ENCODE measurements around the gene TMEM231. TPM values are rescaled to one million over a fixed set of nuclear protein-coding genes. Genes with fewer than 3 reads are reported as not detected.
"Not testable (repeated sequence)": the region's sequence is repeated elsewhere in the genome, so short reads cannot be mapped to it uniquely, and the experiment has no call there.

TMEM231 gene
- total RNA-seq, 1 donor from 2014 or later = 8.5 TPM

- DNase-seq (ENCODE audit: low spot score) = no peak
- intact Hi-C loops (cut with DNase I) = no loop called here
These were observed 20.2 kb downstream of the TMEM231 start, which contains the start of gene CHST5 for GRCh38 chr16:75535901-75536300. Gene CHST5 (minus strand): TSS chr16:75536108. CDS start chr16:75530384, 5,724 bp downstream.

- intact Hi-C loops (cut with DNase I) = no loop called here
- no peak for DNase-seq (ENCODE audit: low spot score)
These were observed 20.7 kb downstream of the TMEM231 start for GRCh38 chr16:75535211-75535843.

- intact Hi-C loops (cut with DNase I) = no loop called here
- no peak for DNase-seq (ENCODE audit: low spot score)
These were observed 21.4 kb downstream of the TMEM231 start for GRCh38 chr16:75534560-75535205.

GRCh38 chr16:75532791-75533190 is 23.3 kb downstream of the TMEM231 start:
- intact Hi-C loops (cut with DNase I) = no loop called here
- no peak for DNase-seq (ENCODE audit: low spot score)

- no peak for DNase-seq (ENCODE audit: low spot score)
- intact Hi-C loops (cut with DNase I) = no loop called here
These were observed 23.8 kb downstream of the TMEM231 start for GRCh38 chr16:75532142-75532765.

GRCh38 chr16:75529959-75530358 is 26.1 kb downstream of the TMEM231 start:
- no peak for DNase-seq (ENCODE audit: low spot score)
- intact Hi-C loops (cut with DNase I) = no loop called here

- intact Hi-C loops (cut with DNase I) = no loop called here
- no peak for DNase-seq (ENCODE audit: low spot score)
These were observed 26.8 kb downstream of the TMEM231 start for GRCh38 chr16:75529056-75529905.

GRCh38 chr16:75527825-75528299 is 28.2 kb downstream of the TMEM231 start:
- DNase-seq (ENCODE audit: low spot score) = no peak
- intact Hi-C loops (cut with DNase I) = no loop called here

- DNase-seq (ENCODE audit: low spot score) = no peak
These were observed 29.8 kb downstream of the TMEM231 start for GRCh38 chr16:75526032-75526790.

GRCh38 chr16:75519175-75519574 is 36.9 kb downstream of the TMEM231 start:
- intact Hi-C loops (cut with DNase I) = loop anchor here (5.0 kb wide), 2 partner anchors 48 to 103 kb away; partner anchors contain the start of genes ADAT1 and GABARAPL2
- DNase-seq (ENCODE audit: low spot score) = no peak

More at GRCh38 chr16:75526032-75526790, 29.8 kb downstream of the TMEM231 start:
- intact Hi-C loops (cut with DNase I) = no loop called here

- DNase-seq (ENCODE audit: low spot score) = peak; percentile 79
- intact Hi-C loops (cut with DNase I) = loop anchor here (5.0 kb wide), 2 partner anchors 51 to 106 kb away; partner anchors contain the start of genes ADAT1 and GABARAPL2
These were observed 39.7 kb downstream of the TMEM231 start for GRCh38 chr16:75516189-75516966.

GRCh38 chr16:75514296-75514695 is 41.8 kb downstream of the TMEM231 start:
- DNase-seq (ENCODE audit: low spot score) = no peak
- intact Hi-C loops (cut with DNase I) = no loop called here

GRCh38 chr16:75506574-75506973 is 49.5 kb downstream of the TMEM231 start:
- DNase-seq (ENCODE audit: low spot score) = no peak
- intact Hi-C loops (cut with DNase I) = no loop called here

- no peak for DNase-seq (ENCODE audit: low spot score)
- intact Hi-C loops (cut with DNase I) = no loop called here
These were observed 49.9 kb downstream of the TMEM231 start for GRCh38 chr16:75506107-75506506.

GRCh38 chr16:75503801-75504200 is 52.3 kb downstream of the TMEM231 start:
- intact Hi-C loops (cut with DNase I) = no loop called here
- DNase-seq (ENCODE audit: low spot score) = no peak

- DNase-seq (ENCODE audit: low spot score) = no peak
- intact Hi-C loops (cut with DNase I) = no loop called here
These were observed 53.0 kb downstream of the TMEM231 start for GRCh38 chr16:75502916-75503605.

GRCh38 chr16:75501820-75502219 is 54.2 kb downstream of the TMEM231 start:
- intact Hi-C loops (cut with DNase I); DNase-seq (ENCODE audit: low spot score): not testable (repeated sequence)

GRCh38 chr16:75501359-75501758 is 54.7 kb downstream of the TMEM231 start:
- DNase-seq (ENCODE audit: low spot score) = no peak
- intact Hi-C loops (cut with DNase I) = no loop called here

All from cardiac septum (tissue), 1 donor.